Ishikawa (cell line): ENCODE measurements around the gene CCL7.

Source experiments
- CREB1 ChIP-seq: IDR thresholded peaks from 2 replicates; pipeline ENCODE4 v1.6.1; 2012; ENCODE audit warnings: low read depth
- EP300 ChIP-seq: IDR thresholded peaks from 2 replicates; pipeline ENCODE4 v1.6.1; 2012; ENCODE audit warnings: borderline replicate concordance
- TEAD4 ChIP-seq: IDR thresholded peaks from 2 replicates; pipeline ENCODE4 v1.6.1; 2012

- no peak for TF ChIP-seq EP300
- TF ChIP-seq TEAD4: no peak
- no peak for TF ChIP-seq CREB1
Observed at GRCh38 chr17:34227707-34228106, 42.3 kb upstream of the CCL7 start.
